CD4-positive, alpha-beta T cell treated with Interleukin-4 for 1 hour (primary cell): ENCODE results near the gene HCN2.
"Not testable (repeated sequence)": the region's sequence is repeated elsewhere in the genome, so short reads cannot be mapped to it uniquely, and the experiment has no call there.

ENCODE experiments used
- DNase-seq, 2 donors: peaks; one replicate each; pipeline ENCODE4 v3.0.0-alpha.2; 2020 to 2022

Gene HCN2

DNA sequence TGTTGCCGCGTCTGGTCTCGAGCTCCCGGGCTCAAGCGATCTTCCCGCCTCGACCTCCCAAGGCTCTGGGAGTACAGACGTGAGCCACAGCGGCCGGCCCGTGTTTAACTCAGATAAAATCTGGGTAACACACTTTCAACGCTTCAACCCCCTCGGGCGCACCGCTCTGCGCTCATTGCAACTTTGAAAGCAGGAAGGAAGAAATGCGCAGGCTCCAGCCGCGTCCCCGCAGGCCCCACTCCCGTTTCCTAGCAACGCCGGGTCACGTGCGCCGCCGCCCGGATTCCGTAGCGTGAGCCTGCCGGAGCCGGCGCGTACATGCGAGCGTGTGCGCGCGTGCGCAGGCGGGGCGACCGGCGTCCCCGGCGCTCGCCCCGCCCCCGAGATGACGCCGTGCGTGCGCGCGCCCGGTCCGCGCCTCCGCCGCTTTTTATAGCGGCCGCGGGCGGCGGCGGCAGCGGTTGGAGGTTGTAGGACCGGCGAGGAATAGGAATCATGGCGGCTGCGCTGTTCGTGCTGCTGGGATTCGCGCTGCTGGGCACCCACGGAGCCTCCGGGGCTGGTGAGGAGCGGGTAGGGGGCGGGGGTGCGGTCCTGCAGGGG is 17.4 kb upstream of the HCN2 start, which contains the start of gene BSG:
Gene BSG (plus strand): TSS at position 457 of the 603 bp plus-strand sequence. CDS start 39 bp downstream, at position 496.
- DNase-seq: peak; percentile 98

DNA sequence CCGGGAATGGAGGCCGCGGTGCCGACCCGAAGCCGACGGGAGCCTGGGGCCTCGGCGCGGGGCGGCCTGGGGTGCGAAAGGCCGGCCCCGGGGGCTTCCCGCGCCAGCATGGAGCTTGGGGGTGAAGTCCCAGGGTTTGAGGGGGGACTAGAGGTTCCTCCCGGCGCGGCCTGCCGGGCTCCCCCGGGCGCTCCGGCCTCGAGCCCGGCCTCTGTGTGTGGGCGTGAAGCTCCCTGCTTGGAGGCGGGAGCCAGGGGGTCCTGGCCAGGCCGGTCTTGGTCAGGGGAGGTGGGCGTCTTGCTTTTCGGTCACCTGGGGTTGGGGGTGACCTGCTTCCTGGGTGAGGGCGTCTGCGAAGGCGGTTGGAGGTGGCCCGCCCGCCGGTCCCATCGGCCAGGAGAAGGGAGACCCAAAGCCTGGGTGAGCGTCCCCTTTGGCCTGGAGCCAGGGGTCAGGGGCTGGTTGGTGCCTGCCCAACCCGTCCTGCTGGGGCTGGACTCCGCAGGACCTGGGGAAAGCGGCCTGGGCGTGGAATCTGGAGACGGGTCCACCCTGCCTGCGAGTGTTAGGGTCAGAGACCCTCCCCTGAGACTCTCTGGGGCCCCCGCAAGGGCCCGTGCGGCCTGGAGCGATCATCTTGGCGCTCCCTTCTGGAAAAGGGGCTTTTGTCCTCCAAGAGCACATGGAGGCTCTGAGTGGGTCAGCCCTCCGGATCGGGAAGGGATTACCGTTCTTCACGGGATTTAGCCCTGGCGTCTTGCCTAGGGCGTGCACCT is 16.8 kb upstream of the HCN2 start:
- no peak for DNase-seq

DNA sequence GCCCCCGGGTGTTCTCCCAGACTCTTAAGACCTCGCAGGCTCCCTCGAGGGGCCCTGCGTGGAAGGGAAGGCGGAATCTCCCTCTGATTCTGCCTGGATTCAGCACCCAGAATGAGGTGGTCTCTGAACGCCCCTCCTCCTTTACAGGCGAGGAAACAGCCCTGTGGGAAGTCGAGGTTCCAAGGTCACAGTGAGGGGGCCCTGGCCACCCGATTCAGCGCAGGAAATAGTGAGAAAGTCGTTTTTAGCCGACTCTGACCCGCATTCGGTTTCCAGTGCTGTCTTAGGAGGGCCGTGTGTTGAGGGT is 16.2 kb upstream of the HCN2 start:
- no peak for DNase-seq

- DNase-seq: no peak
Measured at GRCh38 chr19:574658-575526, 14.8 kb upstream of the HCN2 start.

DNA sequence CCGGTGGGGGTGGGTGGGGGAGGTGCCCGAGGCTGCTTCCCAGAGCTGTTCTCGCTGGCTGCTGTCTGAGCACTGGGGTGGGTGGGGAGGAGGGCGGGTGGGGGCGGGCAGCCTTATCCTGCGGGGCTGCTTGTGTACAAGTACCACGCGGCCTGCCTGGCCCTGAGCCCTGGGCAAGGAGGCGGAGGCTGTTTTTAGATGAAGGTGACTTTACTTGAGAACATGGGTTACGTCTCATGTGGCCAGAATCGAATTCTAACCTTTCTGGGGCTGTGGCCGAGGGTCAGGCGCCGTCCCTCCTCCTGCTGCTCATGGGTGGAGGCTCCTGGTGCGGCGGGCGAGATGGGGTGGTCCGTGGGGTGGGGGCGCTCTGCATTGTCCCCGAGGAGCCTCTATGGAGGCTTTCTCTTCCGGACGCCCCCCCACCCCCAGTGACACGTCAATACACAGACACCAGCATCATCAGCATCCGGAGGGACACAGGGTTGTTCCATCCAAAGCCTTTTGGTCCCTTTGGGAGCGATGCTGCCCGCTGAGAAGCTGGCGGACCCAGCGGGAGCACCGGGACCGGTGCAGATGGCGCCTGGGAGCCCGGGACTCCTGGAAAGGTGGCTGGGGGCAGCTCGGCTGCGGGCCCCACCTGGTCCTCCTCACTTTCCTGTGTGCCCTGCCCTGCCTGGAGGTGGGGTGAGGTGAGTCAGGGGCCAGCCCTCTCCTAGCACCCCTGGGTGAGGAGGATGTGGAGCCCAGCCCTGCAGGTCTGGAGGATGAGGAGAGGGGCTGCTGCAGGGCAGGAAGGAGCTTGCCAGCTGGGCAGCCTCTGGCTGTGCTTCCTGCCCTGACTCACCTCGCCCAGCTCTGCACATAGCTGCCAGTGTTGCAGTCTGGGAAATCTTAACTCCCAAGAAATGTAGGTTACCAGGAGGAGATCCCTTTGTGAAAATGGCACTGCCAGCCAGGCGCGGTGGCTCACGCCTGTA is 13.9 kb upstream of the HCN2 start:
- no peak for DNase-seq

GRCh38 chr19:576768-577438 is 12.8 kb upstream of the HCN2 start:
- DNase-seq: no peak

DNA sequence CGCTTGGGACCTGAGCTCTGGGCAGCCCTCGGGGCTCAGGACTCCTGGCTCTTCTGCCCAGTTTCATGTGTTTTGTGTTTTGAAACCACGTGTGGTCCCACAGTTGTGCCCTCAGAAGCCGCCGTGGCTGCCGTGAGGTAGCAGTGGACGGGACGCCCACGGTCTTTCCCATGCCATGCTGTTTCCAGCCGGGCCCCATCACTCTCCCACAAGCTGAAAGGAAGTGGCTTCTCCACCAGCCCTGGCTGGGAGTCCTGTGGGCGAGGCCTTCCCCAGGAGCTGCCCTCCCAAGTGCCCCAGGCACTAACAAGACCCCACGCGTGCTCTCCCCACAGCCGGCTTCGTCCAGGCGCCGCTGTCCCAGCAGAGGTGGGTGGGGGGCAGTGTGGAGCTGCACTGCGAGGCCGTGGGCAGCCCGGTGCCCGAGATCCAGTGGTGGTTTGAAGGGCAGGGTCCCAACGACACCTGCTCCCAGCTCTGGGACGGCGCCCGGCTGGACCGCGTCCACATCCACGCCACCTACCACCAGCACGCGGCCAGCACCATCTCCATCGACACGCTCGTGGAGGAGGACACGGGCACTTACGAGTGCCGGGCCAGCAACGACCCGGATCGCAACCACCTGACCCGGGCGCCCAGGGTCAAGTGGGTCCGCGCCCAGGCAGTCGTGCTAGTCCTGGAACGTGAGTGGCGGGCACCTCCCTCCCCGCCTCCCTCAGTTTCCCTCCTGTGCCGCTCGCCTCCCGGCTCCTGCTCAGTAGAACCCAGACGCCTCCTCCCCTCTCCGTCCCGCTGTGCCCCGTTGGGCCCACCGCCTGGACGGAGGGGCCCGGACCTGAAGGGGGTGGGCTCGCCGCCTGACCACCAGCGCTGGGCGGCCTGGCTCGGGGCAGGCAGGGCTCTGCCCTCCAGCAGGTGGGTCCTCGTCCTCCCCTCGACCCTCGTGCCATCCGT is 12.0 kb upstream of the HCN2 start:
- no peak for DNase-seq

DNA sequence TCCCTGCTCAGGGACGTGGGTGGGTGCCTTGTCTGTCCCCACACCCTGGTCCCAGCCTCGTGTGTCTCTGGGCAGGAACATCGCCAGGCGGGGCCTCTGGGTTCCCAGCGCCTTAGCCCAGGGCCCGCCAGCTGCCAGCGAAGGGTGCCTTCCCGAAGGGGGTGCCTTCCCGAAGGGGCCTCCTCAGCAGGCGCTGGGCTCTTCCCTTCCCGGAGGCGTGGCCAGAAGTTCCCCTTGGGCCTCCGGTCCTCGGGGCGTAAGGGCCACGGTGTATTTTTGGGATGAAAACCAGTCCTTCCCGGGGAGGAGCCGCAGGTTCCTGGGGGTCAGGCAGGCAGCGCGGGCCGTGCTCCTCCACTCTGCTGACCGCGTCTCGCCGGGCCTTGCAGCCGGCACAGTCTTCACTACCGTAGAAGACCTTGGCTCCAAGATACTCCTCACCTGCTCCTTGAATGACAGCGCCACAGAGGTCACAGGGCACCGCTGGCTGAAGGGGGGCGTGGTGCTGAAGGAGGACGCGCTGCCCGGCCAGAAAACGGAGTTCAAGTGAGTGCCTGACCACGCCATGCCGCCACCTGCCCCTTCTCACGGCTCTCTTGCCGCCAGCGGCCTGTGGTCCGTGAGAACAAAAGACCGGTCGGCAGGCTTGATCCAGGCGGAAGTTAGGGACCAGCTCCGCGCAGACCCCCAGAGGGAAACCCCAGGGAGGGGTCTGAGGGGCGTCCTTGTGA is 10.4 kb upstream of the HCN2 start:
- no peak for DNase-seq

- no peak for DNase-seq
Measured at GRCh38 chr19:579842-580155, 9.9 kb upstream of the HCN2 start.

DNA sequence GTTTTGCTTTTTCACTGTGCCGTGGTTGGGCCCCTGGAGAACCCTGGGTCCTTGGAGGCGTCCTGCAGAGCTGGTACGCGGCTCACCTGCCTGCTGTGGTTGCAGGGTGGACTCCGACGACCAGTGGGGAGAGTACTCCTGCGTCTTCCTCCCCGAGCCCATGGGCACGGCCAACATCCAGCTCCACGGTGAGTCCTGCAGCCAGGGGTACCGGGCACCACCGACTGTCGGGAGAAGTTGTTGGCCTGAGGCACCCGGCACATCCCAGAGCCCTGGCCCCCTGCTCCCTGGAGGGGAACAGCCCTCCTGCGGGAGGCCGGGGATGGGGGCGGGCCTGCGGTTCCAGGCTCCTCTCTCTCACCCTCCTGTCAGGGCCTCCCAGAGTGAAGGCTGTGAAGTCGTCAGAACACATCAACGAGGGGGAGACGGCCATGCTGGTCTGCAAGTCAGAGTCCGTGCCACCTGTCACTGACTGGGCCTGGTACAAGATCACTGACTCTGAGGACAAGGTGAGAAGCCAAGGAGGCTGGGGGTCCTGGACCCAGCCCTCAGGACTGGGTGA is 9.3 kb upstream of the HCN2 start:
- no peak for DNase-seq

GRCh38 chr19:581399-582111 is 8.1 kb upstream of the HCN2 start:
- no peak for DNase-seq

- DNase-seq: no peak
Measured at GRCh38 chr19:582497-583197, 7.0 kb upstream of the HCN2 start.

DNA sequence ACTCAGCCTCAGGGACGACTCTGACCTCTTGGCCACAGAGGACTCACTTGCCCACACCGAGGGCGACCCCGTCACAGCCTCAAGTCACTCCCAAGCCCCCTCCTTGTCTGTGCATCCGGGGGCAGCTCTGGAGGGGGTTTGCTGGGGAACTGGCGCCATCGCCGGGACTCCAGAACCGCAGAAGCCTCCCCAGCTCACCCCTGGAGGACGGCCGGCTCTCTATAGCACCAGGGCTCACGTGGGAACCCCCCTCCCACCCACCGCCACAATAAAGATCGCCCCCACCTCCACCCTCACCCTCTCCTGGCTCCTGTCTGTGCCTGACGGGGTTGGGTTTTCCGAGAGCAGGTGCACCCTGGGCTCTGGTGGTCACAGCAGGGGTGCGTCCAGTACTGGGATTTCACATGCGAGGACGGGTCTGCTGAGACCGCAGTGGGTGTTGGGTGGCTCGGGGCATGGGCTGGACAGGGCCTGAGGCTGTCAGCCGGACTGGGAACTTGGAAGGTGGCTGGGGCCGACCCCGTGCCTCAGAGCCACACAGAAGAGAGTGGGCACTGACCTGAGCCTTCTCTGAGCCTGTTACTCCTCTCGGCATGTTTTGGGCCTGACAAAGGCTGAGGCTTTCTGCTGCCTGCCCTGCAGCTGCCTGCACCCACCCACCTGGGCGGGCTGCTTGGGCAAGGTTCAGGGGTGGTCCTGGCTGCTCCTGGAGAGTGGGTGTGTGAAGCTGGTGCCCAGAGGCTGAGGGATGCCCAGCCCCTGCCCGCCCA is 6.3 kb upstream of the HCN2 start:
- no peak for DNase-seq

- no peak for DNase-seq
Measured at GRCh38 chr19:583968-584239, 5.8 kb upstream of the HCN2 start.

DNA sequence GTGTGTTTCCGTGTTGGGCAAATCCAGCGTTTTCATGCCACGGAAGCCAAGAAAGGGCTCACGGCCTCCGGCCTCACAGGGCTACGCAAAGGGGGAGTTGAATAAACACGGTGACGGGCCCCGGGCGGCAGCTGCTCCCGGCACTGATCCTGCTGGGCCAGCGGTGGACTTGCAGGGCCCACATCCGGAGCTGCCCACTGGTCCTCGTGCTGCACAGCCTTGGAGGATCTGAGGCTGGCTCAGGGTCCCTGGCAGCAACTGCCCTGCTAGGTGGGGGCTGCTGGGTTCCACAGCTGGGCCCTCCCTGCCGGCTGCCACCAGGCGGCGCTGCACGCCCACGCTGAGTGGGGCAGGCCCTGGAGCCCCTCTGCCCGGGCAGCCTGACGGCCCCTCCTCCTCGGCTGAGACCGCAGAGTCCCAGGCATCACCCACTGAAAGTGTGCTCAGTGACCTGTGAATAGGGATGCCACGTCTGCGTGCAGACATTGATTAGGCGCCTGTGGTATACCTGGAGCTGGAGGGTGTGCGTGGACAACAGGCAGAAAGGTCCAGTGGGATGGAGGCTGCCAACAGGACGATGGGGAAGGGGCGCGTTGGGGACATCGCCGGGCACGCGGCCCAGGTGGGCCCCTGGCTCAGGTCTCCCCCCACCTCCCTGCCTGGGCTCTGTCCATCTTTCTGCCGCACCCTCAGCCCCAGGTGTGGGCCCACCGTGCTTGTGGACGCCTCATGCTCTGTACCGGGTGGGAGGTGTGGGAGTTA is 5.3 kb upstream of the HCN2 start:
- peak; percentile 64 to 67 for DNase-seq

DNA sequence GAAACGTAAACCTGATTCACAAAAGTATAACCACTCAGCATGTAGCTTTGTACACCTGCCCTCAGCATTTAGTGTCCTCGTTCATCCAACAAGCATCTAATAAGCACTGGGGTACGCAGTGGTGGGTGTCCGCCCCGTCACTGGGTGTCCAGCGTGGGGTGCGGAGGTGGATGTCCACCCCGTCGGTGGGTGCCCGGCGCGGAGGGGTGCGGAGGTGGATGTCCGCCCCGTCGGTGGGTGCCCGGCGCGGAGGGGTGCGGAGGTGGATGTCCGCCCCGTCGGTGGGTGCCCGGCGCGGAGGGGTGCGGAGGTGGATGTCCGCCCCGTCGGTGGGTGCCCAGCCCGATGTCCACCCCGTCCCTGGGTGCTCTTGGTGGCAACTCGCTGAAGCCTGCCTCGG is 4.5 kb upstream of the HCN2 start:
- not testable (repeated sequence) for DNase-seq

DNA sequence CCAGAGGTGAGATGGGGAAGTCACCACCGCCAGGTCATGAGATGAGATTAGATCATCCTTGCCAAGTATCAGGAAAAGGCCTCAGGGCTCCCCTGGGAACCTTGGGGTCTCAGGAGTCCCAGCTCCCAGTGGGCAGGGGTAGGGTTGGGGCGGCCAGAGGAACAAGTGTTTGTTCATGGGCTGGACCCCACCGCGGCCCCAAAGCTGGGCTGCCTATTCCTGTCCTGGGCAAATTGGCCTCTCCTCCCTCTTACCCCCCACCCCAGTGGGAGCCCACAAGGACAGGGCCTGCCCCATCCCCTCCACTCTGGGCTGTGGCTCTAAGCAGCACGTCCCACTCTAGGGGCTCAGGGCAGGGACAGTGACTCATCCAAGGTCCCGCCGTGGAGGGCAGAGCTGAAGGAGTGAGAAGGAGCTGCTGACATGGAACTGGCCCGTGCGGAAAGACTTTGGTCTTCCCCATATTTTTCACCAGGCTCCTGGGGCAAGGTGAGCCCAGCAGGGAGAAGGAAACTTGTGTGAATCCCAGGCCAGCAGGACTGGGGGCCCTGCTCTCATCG is 4.0 kb upstream of the HCN2 start:
- no peak for DNase-seq
